CD4-positive, alpha-beta T cell treated with Interleukin-12 subunit alpha and Interleukin-12 subunit beta, for 1 hour (primary cell): Measurements from ENCODE around the gene TCP10L.
A peak's percentile ranks its signal among the peaks of the same experiment; 100 is the strongest.
"Not testable (repeated sequence)": the region's sequence is repeated elsewhere in the genome, so short reads cannot be mapped to it uniquely, and the experiment has no call there.

ENCODE experiments used
- DNase-seq: peaks from one replicate; pipeline ENCODE4 v3.0.0-alpha.2; 2020

The TCP10L gene

GRCh38 chr21:32549886-32550285 lies 35.4 kb downstream of the TCP10L start:
- DNase-seq = no peak

- DNase-seq = no peak
Observed at GRCh38 chr21:32549440-32549839, 35.9 kb downstream of the TCP10L start.

GRCh38 chr21:32548978-32549377 lies 36.3 kb downstream of the TCP10L start:
- no peak for DNase-seq

- DNase-seq = no peak
Observed at GRCh38 chr21:32547018-32547417, 38.3 kb downstream of the TCP10L start.

GRCh38 chr21:32545948-32546441 lies 39.3 kb downstream of the TCP10L start:
- DNase-seq = no peak

GRCh38 chr21:32544697-32545096 lies 40.6 kb downstream of the TCP10L start:
- DNase-seq = no peak

GRCh38 chr21:32543975-32544374 lies 41.3 kb downstream of the TCP10L start:
- DNase-seq = no peak

GRCh38 chr21:32543056-32543455 lies 42.3 kb downstream of the TCP10L start:
- not testable (repeated sequence) for DNase-seq

- DNase-seq = no peak
Observed at GRCh38 chr21:32539378-32539777, 45.9 kb downstream of the TCP10L start.

- DNase-seq = peak; percentile 16
Observed at GRCh38 chr21:32538147-32538792, 47.1 kb downstream of the TCP10L start.

- DNase-seq = no peak
Observed at GRCh38 chr21:32537569-32537881, 47.8 kb downstream of the TCP10L start.

GRCh38 chr21:32535612-32536011 lies 49.7 kb downstream of the TCP10L start:
- DNase-seq = no peak

- no peak for DNase-seq
Observed at GRCh38 chr21:32534113-32534512, 51.2 kb downstream of the TCP10L start.

GRCh38 chr21:32533611-32534010 lies 51.7 kb downstream of the TCP10L start:
- DNase-seq = no peak

GRCh38 chr21:32533053-32533452 lies 52.3 kb downstream of the TCP10L start:
- DNase-seq = no peak

- DNase-seq = no peak
Observed at GRCh38 chr21:32532636-32533035, 52.7 kb downstream of the TCP10L start.

GRCh38 chr21:32531561-32531960 lies 53.8 kb downstream of the TCP10L start:
- DNase-seq = not testable (repeated sequence)

GRCh38 chr21:32530809-32531208 lies 54.5 kb downstream of the TCP10L start:
- not testable (repeated sequence) for DNase-seq

GRCh38 chr21:32529679-32530078 lies 55.6 kb downstream of the TCP10L start:
- no peak for DNase-seq

- no peak for DNase-seq
Observed at GRCh38 chr21:32525282-32525681, 60.0 kb downstream of the TCP10L start.

GRCh38 chr21:32523988-32524719 lies 61.2 kb downstream of the TCP10L start:
- DNase-seq = no peak
